ENCODE data around the gene TTC6. TPM values are rescaled to one million over a fixed set of nuclear protein-coding genes. Genes with fewer than 3 reads are reported as not detected.

TTC6 gene
- total RNA-seq, 1 experiment from 2014 or later: 0.54 TPM

GRCh38 chr14:37569729-37570128 is 25.7 kb upstream of the TTC6 start:
- no peaks in the 10 kb centered on the region for H3K36me3 ChIP-seq (ENCODE audit: control insufficient read depth, insufficient read depth, low read length)
- H3K27ac ChIP-seq (ENCODE audit: low read length): no peak overlapping the region
- H3K4me1 ChIP-seq (ENCODE audit: control insufficient read depth, insufficient read depth, low read length): peaks cover 3% of the 10 kb centered on the region
- TF ChIP-seq, protein P1, sequence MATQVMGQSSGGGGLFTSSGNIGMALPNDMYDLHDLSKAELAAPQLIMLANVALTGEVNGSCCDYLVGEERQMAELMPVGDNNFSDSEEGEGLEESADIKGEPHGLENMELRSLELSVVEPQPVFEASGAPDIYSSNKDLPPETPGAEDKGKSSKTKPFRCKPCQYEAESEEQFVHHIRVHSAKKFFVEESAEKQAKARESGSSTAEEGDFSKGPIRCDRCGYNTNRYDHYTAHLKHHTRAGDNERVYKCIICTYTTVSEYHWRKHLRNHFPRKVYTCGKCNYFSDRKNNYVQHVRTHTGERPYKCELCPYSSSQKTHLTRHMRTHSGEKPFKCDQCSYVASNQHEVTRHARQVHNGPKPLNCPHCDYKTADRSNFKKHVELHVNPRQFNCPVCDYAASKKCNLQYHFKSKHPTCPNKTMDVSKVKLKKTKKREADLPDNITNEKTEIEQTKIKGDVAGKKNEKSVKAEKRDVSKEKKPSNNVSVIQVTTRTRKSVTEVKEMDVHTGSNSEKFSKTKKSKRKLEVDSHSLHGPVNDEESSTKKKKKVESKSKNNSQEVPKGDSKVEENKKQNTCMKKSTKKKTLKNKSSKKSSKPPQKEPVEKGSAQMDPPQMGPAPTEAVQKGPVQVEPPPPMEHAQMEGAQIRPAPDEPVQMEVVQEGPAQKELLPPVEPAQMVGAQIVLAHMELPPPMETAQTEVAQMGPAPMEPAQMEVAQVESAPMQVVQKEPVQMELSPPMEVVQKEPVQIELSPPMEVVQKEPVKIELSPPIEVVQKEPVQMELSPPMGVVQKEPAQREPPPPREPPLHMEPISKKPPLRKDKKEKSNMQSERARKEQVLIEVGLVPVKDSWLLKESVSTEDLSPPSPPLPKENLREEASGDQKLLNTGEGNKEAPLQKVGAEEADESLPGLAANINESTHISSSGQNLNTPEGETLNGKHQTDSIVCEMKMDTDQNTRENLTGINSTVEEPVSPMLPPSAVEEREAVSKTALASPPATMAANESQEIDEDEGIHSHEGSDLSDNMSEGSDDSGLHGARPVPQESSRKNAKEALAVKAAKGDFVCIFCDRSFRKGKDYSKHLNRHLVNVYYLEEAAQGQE (IDR thresholded peaks at IDR 0.05; ENCODE audit: insufficient read depth in 1 of 2, low read depth in 2 of 2, low read length in 1 of 2): no peak
- no peak for TF ChIP-seq SIN3A (IDR thresholded peaks at IDR 0.05; ENCODE audit: borderline replicate concordance, insufficient read depth, low read depth, low read length)
- TF ChIP-seq TCF7L2 (IDR thresholded peaks at IDR 0.05; ENCODE audit: low read depth, low read length): no peak
- TF ChIP-seq CTCF (IDR thresholded peaks at IDR 0.05): no peak
- no peak for TF ChIP-seq POLR2AphosphoS5 (IDR thresholded peaks at IDR 0.05; ENCODE audit: low read depth, low read length)
- DNase-seq (ENCODE audit: low read depth, low spot score) (no peak), ATAC-seq (no peak)
- H3K9me3 ChIP-seq (ENCODE audit: control insufficient read depth, insufficient read depth, low read depth, low read length): no peaks in the 10 kb centered on the region
- no TSS peak for BruUV-seq (replicated peaks)
- no peaks in the 10 kb centered on the region for H3K27me3 ChIP-seq (ENCODE audit: control insufficient read depth, insufficient read depth, low read length)
- no peak overlapping the region for H3K4me3 ChIP-seq (ENCODE audit: low read depth in 2 of 2, low read length in 2 of 2)
- ChIA-PET POLR2A (no interaction called here), CTCF (no interaction called here)
- intact Hi-C loops (cut with micrococcal nuclease; ENCODE audit: unreplicated experiment) (no loop called here), in situ Hi-C loops (cut with HindIII; ENCODE audit: low pct_unique_long_range_greater_than_20kb, low sequenced_read_pairs) (no loop called here)

DNA sequence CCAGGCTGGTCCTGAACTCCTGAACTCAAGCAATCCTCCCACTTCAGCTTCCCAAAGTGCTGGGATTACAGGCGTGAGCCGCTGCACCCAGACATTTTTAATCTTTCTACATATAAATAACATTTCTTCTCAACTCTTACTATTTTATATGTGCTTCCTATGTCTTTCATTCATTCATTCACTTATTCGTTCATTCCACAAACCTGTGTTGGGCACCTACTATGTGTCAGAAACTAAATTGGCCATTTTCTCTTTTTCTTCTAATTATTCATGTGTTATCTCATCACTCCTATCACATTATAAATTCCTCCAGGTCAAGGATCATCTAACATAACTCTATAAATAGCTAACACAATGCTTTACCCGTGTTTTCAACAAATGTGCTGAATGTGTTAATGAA is 24.0 kb upstream of the TTC6 start:
- Histone ChIP-seq H3K9me3 (ENCODE audit: control insufficient read depth, insufficient read depth, low read depth, low read length) (no peaks in the 10 kb centered on the region), H3K27ac (ENCODE audit: low read length) (no peak overlapping the region), H3K36me3 (ENCODE audit: control insufficient read depth, insufficient read depth, low read length) (no peaks in the 10 kb centered on the region), H3K4me3 (ENCODE audit: low read depth in 2 of 2, low read length in 2 of 2) (no peak overlapping the region), H3K27me3 (ENCODE audit: control insufficient read depth, insufficient read depth, low read length) (no peaks in the 10 kb centered on the region), H3K4me1 (ENCODE audit: control insufficient read depth, insufficient read depth, low read length) (peaks cover 3% of the 10 kb centered on the region)
- intact Hi-C loops (cut with micrococcal nuclease; ENCODE audit: unreplicated experiment) (no loop called here), in situ Hi-C loops (cut with HindIII; ENCODE audit: low pct_unique_long_range_greater_than_20kb, low sequenced_read_pairs) (no loop called here)
- no TSS peak for BruUV-seq (replicated peaks)
- ChIA-PET CTCF (no interaction called here), POLR2A (no interaction called here)
- ATAC-seq (no peak), DNase-seq (ENCODE audit: low read depth, low spot score) (no peak)
- TF ChIP-seq SIN3A (IDR thresholded peaks at IDR 0.05; ENCODE audit: borderline replicate concordance, insufficient read depth, low read depth, low read length): no peak
- no peak for TF ChIP-seq POLR2AphosphoS5 (IDR thresholded peaks at IDR 0.05; ENCODE audit: low read depth, low read length)
- no peak for TF ChIP-seq TCF7L2 (IDR thresholded peaks at IDR 0.05; ENCODE audit: low read depth, low read length)
- no peak for TF ChIP-seq CTCF (IDR thresholded peaks at IDR 0.05)
- TF ChIP-seq, protein P1 (IDR thresholded peaks at IDR 0.05; ENCODE audit: insufficient read depth in 1 of 2, low read depth in 2 of 2, low read length in 1 of 2): no peak

Data from Panc1 (cell line).